MV-4-11 (cell line): Measurements from ENCODE around the gene IQSEC2.

Experiments used
- DNase-seq: peaks from one replicate; lab custom pipeline; 2025; lab: John Stamatoyannopoulos, UW

IQSEC2 gene

GRCh38 chrX:53305219-53305995, 24.0 kb upstream of the IQSEC2 start:
- no peak for DNase-seq

GRCh38 chrX:53303195-53303594, 21.8 kb upstream of the IQSEC2 start:
- no peak for DNase-seq

GRCh38 chrX:53300157-53300556, 18.8 kb upstream of the IQSEC2 start:
- no peak for DNase-seq

- no peak for DNase-seq
Observed at GRCh38 chrX:53294024-53294648, 12.8 kb upstream of the IQSEC2 start.

GRCh38 chrX:53291596-53291995, 10.2 kb upstream of the IQSEC2 start:
- DNase-seq: no peak

- DNase-seq: no peak
Observed at GRCh38 chrX:53290441-53291041, 9.2 kb upstream of the IQSEC2 start.

- peak; percentile 52 for DNase-seq
Observed at GRCh38 chrX:53288189-53288588, 6.8 kb upstream of the IQSEC2 start.

- peak; percentile 91 for DNase-seq
Observed at GRCh38 chrX:53287493-53288138, 6.2 kb upstream of the IQSEC2 start.

GRCh38 chrX:53286171-53286570, 4.8 kb upstream of the IQSEC2 start:
- DNase-seq: peak; percentile 32

GRCh38 chrX:53285591-53285990, 4.2 kb upstream of the IQSEC2 start:
- DNase-seq: no peak

GRCh38 chrX:53284684-53285447, 3.5 kb upstream of the IQSEC2 start:
- peak; percentile 44 for DNase-seq

GRCh38 chrX:53283567-53283966, 2.2 kb upstream of the IQSEC2 start:
- DNase-seq: no peak

- DNase-seq: no peak
Observed at GRCh38 chrX:53283099-53283498, 1.7 kb upstream of the IQSEC2 start.

- DNase-seq: no peak
Observed at GRCh38 chrX:53281963-53282695, 745 bp upstream of the IQSEC2 start.

GRCh38 chrX:53280331-53281320, 758 bp downstream of the IQSEC2 start:
- DNase-seq: peak; percentile 17

- DNase-seq: no peak
Observed at GRCh38 chrX:53279296-53280237, 1.8 kb downstream of the IQSEC2 start.

GRCh38 chrX:53272808-53273337, 8.5 kb downstream of the IQSEC2 start:
- no peak for DNase-seq

GRCh38 chrX:53269536-53270107, 11.8 kb downstream of the IQSEC2 start:
- no peak for DNase-seq
